Measurements from ENCODE around the gene SMIM21. TPM values are rescaled to one million over a fixed set of nuclear protein-coding genes. Genes with fewer than 3 reads are reported as not detected.

The SMIM21 gene
- polyA plus RNA-seq, 3 donors = not detected

- H3K36me3 Mint-ChIP-seq = no peaks in the 10 kb centered on the region
- Histone ChIP-seq H3K4me3 (replicated peaks in 1 of 3; ENCODE audit: low read depth in 2 of 3, low read length in 3 of 3) (no peak overlapping the region), H2AFZ (ENCODE audit: insufficient read depth, low read depth, low read length, poor library complexity, severe bottlenecking) (no peak overlapping the region), H3K9me3 (replicated peaks in 1 of 2; ENCODE audit: control insufficient read depth in 1 of 2, insufficient read depth in 1 of 2, low read length in 2 of 2) (no peaks in the 10 kb centered on the region), H3K79me2 (ENCODE audit: insufficient read depth, low read length) (no peaks in the 10 kb centered on the region), H3K4me2 (replicated peaks; ENCODE audit: extremely low read depth, low read length, poor library complexity, severe bottlenecking) (no peak overlapping the region), H3K4me1 (ENCODE audit: control insufficient read depth in 1 of 2, insufficient read depth in 2 of 2, low read length in 2 of 2) (no peaks in the 10 kb centered on the region), H3K27me3 (ENCODE audit: control insufficient read depth in 2 of 2, insufficient read depth in 2 of 2, low read length in 2 of 2) (no peaks in the 10 kb centered on the region), H3K9ac (ENCODE audit: insufficient read depth, low read length, poor library complexity, severe bottlenecking) (no peak overlapping the region), H4K20me1 (ENCODE audit: insufficient read depth, low read length) (no peaks in the 10 kb centered on the region), H3K27ac (ENCODE audit: low read depth in 1 of 2, low read length in 2 of 2) (no peak overlapping the region), H3K36me3 (replicated peaks in 1 of 2; ENCODE audit: control insufficient read depth in 1 of 2, insufficient read depth in 2 of 2, low read length in 2 of 2) (no peaks in the 10 kb centered on the region)
- no peak overlapping the region for H3K27ac Mint-ChIP-seq
- intact Hi-C loops (cut with micrococcal nuclease) = no loop called here
- H3K4me1 Mint-ChIP-seq = no peaks in the 10 kb centered on the region
- TF ChIP-seq, protein P1, sequence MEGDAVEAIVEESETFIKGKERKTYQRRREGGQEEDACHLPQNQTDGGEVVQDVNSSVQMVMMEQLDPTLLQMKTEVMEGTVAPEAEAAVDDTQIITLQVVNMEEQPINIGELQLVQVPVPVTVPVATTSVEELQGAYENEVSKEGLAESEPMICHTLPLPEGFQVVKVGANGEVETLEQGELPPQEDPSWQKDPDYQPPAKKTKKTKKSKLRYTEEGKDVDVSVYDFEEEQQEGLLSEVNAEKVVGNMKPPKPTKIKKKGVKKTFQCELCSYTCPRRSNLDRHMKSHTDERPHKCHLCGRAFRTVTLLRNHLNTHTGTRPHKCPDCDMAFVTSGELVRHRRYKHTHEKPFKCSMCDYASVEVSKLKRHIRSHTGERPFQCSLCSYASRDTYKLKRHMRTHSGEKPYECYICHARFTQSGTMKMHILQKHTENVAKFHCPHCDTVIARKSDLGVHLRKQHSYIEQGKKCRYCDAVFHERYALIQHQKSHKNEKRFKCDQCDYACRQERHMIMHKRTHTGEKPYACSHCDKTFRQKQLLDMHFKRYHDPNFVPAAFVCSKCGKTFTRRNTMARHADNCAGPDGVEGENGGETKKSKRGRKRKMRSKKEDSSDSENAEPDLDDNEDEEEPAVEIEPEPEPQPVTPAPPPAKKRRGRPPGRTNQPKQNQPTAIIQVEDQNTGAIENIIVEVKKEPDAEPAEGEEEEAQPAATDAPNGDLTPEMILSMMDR (IDR thresholded peaks at IDR 0.05) = no peak
- peaks cover 4 to 9% (median 8%) of the 10 kb centered on the region in 3 donors for H3K27me3 Mint-ChIP-seq (ENCODE audit: low read depth in 3 of 3)
- no peak overlapping the region for H3K4me3 Mint-ChIP-seq
- DNase-seq = no peak
- H3K9me3 Mint-ChIP-seq = no peaks in the 10 kb centered on the region
- 98% methylated on average over 8 of the region's 9 CpGs for WGBS (ENCODE audit: insufficient coverage)
These were observed 44.3 kb upstream of the SMIM21 start for GRCh38 chr18:75471850-75472249.

DNA sequence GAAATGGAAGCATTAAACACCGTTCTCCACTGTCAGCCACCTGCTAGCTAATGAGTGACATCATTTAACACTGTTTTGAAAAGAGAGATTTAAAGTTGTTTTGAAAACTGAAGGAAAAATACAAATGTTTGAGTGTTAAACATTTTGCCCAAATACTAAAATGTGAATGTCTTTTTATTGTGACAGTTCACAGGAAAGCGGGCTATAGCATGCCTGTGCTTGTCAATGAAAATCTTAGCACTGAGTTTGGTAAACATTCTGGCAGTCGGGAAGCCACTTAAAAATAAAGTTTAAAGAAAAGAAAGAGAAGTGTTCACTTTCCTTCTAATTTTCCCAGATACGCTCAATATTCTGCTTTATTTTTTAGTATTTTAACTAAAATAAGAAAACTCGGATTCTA, 40.3 kb upstream of the SMIM21 start:
- Histone ChIP-seq H2AFZ (ENCODE audit: insufficient read depth, low read depth, low read length, poor library complexity, severe bottlenecking) (no peak overlapping the region), H3K9ac (ENCODE audit: insufficient read depth, low read length, poor library complexity, severe bottlenecking) (no peak overlapping the region), H3K79me2 (ENCODE audit: insufficient read depth, low read length) (no peaks in the 10 kb centered on the region), H3K27ac (ENCODE audit: low read depth in 1 of 2, low read length in 2 of 2) (no peak overlapping the region), H4K20me1 (ENCODE audit: insufficient read depth, low read length) (no peaks in the 10 kb centered on the region), H3K4me3 (replicated peaks in 1 of 3; ENCODE audit: low read depth in 2 of 3, low read length in 3 of 3) (no peak overlapping the region), H3K4me1 (ENCODE audit: control insufficient read depth in 1 of 2, insufficient read depth in 2 of 2, low read length in 2 of 2) (no peaks in the 10 kb centered on the region), H3K9me3 (replicated peaks in 1 of 2; ENCODE audit: control insufficient read depth in 1 of 2, insufficient read depth in 1 of 2, low read length in 2 of 2) (no peaks in the 10 kb centered on the region), H3K27me3 (ENCODE audit: control insufficient read depth in 2 of 2, insufficient read depth in 2 of 2, low read length in 2 of 2) (no peaks in the 10 kb centered on the region), H3K4me2 (replicated peaks; ENCODE audit: extremely low read depth, low read length, poor library complexity, severe bottlenecking) (no peak overlapping the region), H3K36me3 (replicated peaks in 1 of 2; ENCODE audit: control insufficient read depth in 1 of 2, insufficient read depth in 2 of 2, low read length in 2 of 2) (no peaks in the 10 kb centered on the region)
- Mint-ChIP-seq H3K4me3 (no peak overlapping the region), H3K4me1 (no peaks in the 10 kb centered on the region), H3K27me3 (ENCODE audit: low read depth in 3 of 3) (peaks cover 6 to 9% (median 7%) of the 10 kb centered on the region in 3 donors), H3K27ac (no peak overlapping the region), H3K9me3 (peaks cover 0 to 3% (median 0%) of the 10 kb centered on the region in 7 donors), H3K36me3 (no peaks in the 10 kb centered on the region)
- intact Hi-C loops (cut with micrococcal nuclease) = no loop called here
- no peak for DNase-seq
- TF ChIP-seq, protein P1 (IDR thresholded peaks at IDR 0.05) = no peak
- no CpG with 5 or more reads among the region's 5 CpGs for WGBS (ENCODE audit: insufficient coverage)
